PC-3 (cell line): ENCODE measurements around the gene ZEB2. TPM values are rescaled to one million over a fixed set of nuclear protein-coding genes. Genes with fewer than 3 reads are reported as not detected.

Experiments
- ATAC-seq: fragments of 200-7000 bp; cut with Tn5 transposase; 2 replicates; pipeline ENCODE4 v1.9.1; 2020; ENCODE audit warnings: mild to moderate bottlenecking, moderate library complexity
- BruUV-seq: library from RNA; stranded (reverse); fragments of 400-500 nt; replicated peaks from 2 replicates; lab custom pipeline; 2021; lab: Mats Ljungman, UMichigan
- CTCF ChIA-PET: fragments of 300-600 bp; sonication (Branson Sonifier 250); formaldehyde crosslinking; loops from one replicate; lab custom pipeline; 2022; ENCODE audit warnings: antibody characterized with exemption; lab: Charles Lee
- POLR2A ChIA-PET: fragments of 300-600 bp; sonication (Branson Sonifier 250); formaldehyde crosslinking; loops from one replicate; lab custom pipeline; 2022; ENCODE audit warnings: antibody characterized with exemption; ENCODE audit not compliant: unreplicated experiment; lab: Charles Lee
- DNase-seq: peaks from one replicate; pipeline ENCODE4 v3.0.0-alpha.2; 2015
- H2AFZ ChIP-seq: fragments of 300-600 bp; sonication (generic); 2 replicates; pipeline ENCODE4 v1.6.0; 2016; ENCODE audit warnings: antibody characterized with exemption, low read length
- H3F3A ChIP-seq: fragments of 300-600 bp; sonication (generic); one replicate; pipeline ENCODE4 v1.6.0; 2017; ENCODE audit warnings: antibody characterized with exemption, low read length, control low read depth, mild to moderate bottlenecking; ENCODE audit not compliant: unreplicated experiment
- H3K27ac ChIP-seq: fragments of 300-600 bp; sonication (generic); 2 replicates; pipeline ENCODE4 v1.5.1; 2016; ENCODE audit warnings: mild to moderate bottlenecking, low read length
- H3K27me3 ChIP-seq: fragments of 300-600 bp; sonication (generic); 2 replicates; pipeline ENCODE4 v1.6.1; 2016; ENCODE audit warnings: low read length, mixed read lengths
- H3K36me3 ChIP-seq: fragments of 300-600 bp; sonication (generic); 2 replicates; pipeline ENCODE4 v1.6.1; 2016; ENCODE audit warnings: low read depth, mixed run types, low read length, mixed read lengths
- H3K4me1 ChIP-seq: fragments of 300-600 bp; sonication (generic); 2 replicates; pipeline ENCODE4 v1.5.1; 2016; ENCODE audit warnings: low read length; ENCODE audit not compliant: insufficient read depth
- H3K4me2 ChIP-seq: fragments of 300-600 bp; sonication (generic); 2 replicates; pipeline ENCODE4 v1.6.0; 2016; ENCODE audit warnings: low read length
- H3K4me3 ChIP-seq: fragments of 300-600 bp; sonication (generic); 2 replicates; pipeline ENCODE4 v1.5.1; 2016; ENCODE audit warnings: mild to moderate bottlenecking, low read length, mixed read lengths
- H3K79me2 ChIP-seq: fragments of 300-600 bp; sonication (generic); 2 replicates; pipeline ENCODE4 v1.6.1; 2017; ENCODE audit warnings: low read length, mixed read lengths
- H3K9ac ChIP-seq: fragments of 300-600 bp; sonication (generic); 2 replicates; pipeline ENCODE4 v1.6.0; 2016; ENCODE audit warnings: mild to moderate bottlenecking, low read length
- H3K9me2 ChIP-seq: fragments of 300-600 bp; sonication (generic); replicated peaks from 2 replicates; pipeline ENCODE4 v1.6.1; 2016; ENCODE audit warnings: mixed run types, low read length, mixed read lengths
- H3K9me3 ChIP-seq: fragments of 300-600 bp; sonication (generic); 2 replicates; pipeline ENCODE4 v1.6.1; 2016; ENCODE audit warnings: low read length, mixed read lengths
- H4K20me1 ChIP-seq: fragments of 300-600 bp; sonication (generic); 2 replicates; pipeline ENCODE4 v1.6.1; 2016; ENCODE audit warnings: low read length, mixed read lengths
- CTCF ChIP-seq: fragments of 300-600 bp; sonication (generic); conservative IDR thresholded peaks from 2 replicates; pipeline ENCODE4 v1.5.1; 2017; ENCODE audit warnings: antibody characterized with exemption, low read depth, mild to moderate bottlenecking, low read length
- EZH2 ChIP-seq: fragments of 300-600 bp; sonication (generic); IDR thresholded peaks from one replicate; pipeline ENCODE4 v1.6.1; 2017; ENCODE audit warnings: antibody characterized with exemption, mild to moderate bottlenecking, low read length; ENCODE audit not compliant: unreplicated experiment
- EZH2phosphoT487 ChIP-seq: fragments of 300-600 bp; sonication (generic); IDR thresholded peaks from 2 replicates; pipeline ENCODE4 v1.6.1; 2018; ENCODE audit warnings: mild to moderate bottlenecking, antibody characterized with exemption, low read length, borderline replicate concordance
- intact Hi-C: fragments of 100-400 bp; cut with micrococcal nuclease; formaldehyde crosslinking; loops from 2 replicates; pipeline ENCODE4 v1.9.0; 2023
- total RNA-seq: library from RNA; depleted of rRNA; stranded (reverse); fragments of >200 nt; gene quantifications from 2 replicates; pipeline ENCODE4 v1.2.3, GENCODE V29; 2014

ZEB2 gene
- total RNA-seq, 1 experiment from 2014 or later, result 1.1 TPM

DNA sequence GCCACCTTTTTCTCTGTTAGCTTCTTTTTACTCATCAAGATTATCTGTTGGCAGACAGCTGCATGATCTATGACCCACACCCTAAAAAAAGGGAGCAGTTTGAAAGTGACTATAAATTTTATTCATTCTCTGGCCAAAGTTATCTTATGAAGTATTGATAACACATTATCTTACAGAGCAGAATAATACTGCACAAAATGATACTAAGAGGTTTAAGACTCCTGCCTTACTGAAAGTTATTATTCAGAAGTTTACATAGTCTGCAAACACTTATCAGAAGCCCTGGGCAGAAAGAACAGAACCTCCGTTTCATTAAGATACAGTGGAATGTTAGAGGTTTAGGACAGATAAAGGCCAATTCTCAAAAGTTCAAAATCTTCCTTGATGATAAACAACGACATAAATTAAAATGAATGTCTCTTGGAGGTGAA, 78.2 kb downstream of the ZEB2 start:
- Histone ChIP-seq H4K20me1 (no peaks in the 10 kb centered on the region), H3K79me2 (no peaks in the 10 kb centered on the region), H3K27me3 (no peaks in the 10 kb centered on the region), H3K27ac (no peak overlapping the region), H3K9me3 (no peaks in the 10 kb centered on the region), H3K36me3 (no peaks in the 10 kb centered on the region), H2AFZ (no peak overlapping the region), H3K9ac (no peak overlapping the region), H3K4me3 (no peak overlapping the region), H3K4me1 (peaks cover 18% of the 10 kb centered on the region), H3K9me2 (no peaks in the 10 kb centered on the region), H3K4me2 (no peak overlapping the region), H3F3A (no peaks in the 10 kb centered on the region)
- intact Hi-C loops, result no loop called here
- BruUV-seq, result no TSS peak
- DNase-seq (no peak), ATAC-seq (no peak)
- TF ChIP-seq CTCF (no peak), EZH2 (no peak), EZH2phosphoT487 (no peak)
- ChIA-PET CTCF (no interaction called here), POLR2A (no interaction called here)

DNA sequence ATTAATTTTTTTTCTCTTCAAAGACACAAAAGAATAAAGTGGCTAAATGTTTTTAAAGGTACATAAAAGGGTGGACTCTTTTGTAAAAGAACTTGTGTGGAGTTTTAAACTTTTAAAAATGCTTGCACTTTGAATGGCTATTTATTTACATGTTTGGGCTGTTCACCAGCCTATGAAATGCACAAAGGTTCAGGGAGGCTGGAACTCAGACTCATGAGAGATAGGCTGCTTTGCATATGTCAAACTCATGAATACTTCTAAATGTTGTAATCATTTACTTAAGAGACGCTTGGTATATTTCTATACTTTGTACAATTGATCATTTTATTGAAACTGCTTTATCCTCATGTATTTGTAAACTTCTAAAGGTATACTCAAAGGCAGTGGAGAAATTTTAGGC, 79.9 kb downstream of the ZEB2 start:
- no peak for DNase-seq
- no peak for TF ChIP-seq EZH2
- TF ChIP-seq EZH2phosphoT487, result no peak
- TF ChIP-seq CTCF, result no peak

DNA sequence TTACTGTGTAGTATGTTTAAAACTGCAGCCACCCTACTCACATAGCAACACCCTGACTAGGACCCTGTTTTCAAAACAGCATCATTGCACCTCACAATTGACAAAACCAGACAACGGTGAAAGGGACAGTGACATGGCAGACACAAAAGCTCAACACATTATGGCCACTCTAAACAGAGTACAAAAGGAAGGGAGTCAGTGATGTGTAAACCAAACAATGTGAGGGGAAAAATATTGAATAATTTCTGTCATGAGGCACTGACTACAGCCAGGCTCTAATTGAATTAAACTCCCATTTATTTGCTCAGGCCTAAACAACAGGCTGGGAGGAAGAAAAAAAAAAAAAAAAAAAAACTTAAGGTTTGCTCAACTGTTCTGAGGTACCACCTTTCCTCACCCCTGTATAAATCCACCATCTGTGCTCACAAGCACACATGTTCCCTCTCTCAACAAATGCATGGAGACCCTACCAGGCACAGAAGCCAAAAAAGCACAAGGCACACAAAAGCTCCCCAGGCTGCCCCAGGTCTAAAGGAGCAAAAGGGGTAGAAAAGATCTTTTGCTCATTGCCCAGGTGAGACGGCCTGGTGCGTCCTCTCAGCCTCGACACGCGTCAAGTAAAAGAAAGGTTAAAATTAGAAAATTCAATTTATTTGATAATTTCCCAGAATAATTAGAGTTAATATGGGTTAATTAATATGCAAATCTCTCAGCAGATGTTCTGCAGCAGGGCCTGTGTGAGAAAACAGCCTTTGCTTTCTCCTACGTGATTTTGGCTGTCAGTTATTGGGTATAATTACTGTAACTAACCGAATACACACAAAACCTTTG, 80.9 kb downstream of the ZEB2 start:
- CTCF ChIA-PET, result interaction anchor here (0.6 kb wide), 1 partner anchor 187 kb away, joined by 5 read pairs; no protein-coding TSS in a partner anchor

More for the DNA sequence above, 79.9 kb downstream of the ZEB2 start:
- H3K27ac ChIP-seq, result no peak overlapping the region
- no peaks in the 10 kb centered on the region for H4K20me1 ChIP-seq
- intact Hi-C loops, result loop anchor here (5.0 to 10.0 kb wide), 3 partner anchors 77 to 205 kb away; a partner anchor contains a TSS
- BruUV-seq, result no TSS peak
- no peaks in the 10 kb centered on the region for H3K9me3 ChIP-seq
- H3K9ac ChIP-seq, result no peak overlapping the region
- H3K4me1 ChIP-seq, result peaks cover 21% of the 10 kb centered on the region
- CTCF ChIA-PET, result no interaction called here
- H3K4me2 ChIP-seq, result no peak overlapping the region
- ATAC-seq, result no peak
- no peaks in the 10 kb centered on the region for H3F3A ChIP-seq
- POLR2A ChIA-PET, result no interaction called here
- no peaks in the 10 kb centered on the region for H3K27me3 ChIP-seq
- H3K36me3 ChIP-seq, result no peaks in the 10 kb centered on the region
- H2AFZ ChIP-seq, result no peak overlapping the region
- no peaks in the 10 kb centered on the region for H3K79me2 ChIP-seq
- H3K4me3 ChIP-seq, result no peak overlapping the region
- no peaks in the 10 kb centered on the region for H3K9me2 ChIP-seq

More for the DNA sequence above, 80.9 kb downstream of the ZEB2 start:
- TF ChIP-seq EZH2phosphoT487 (no peak), EZH2 (no peak), CTCF (no peak)
- Histone ChIP-seq H3K9me3 (no peaks in the 10 kb centered on the region), H3K9ac (no peak overlapping the region), H3K4me3 (no peak overlapping the region), H3K27me3 (no peaks in the 10 kb centered on the region), H4K20me1 (no peaks in the 10 kb centered on the region), H3K79me2 (no peaks in the 10 kb centered on the region), H2AFZ (no peak overlapping the region), H3K9me2 (no peaks in the 10 kb centered on the region), H3K36me3 (no peaks in the 10 kb centered on the region), H3K27ac (no peak overlapping the region), H3F3A (no peaks in the 10 kb centered on the region), H3K4me1 (peaks cover 21% of the 10 kb centered on the region), H3K4me2 (no peak overlapping the region)
- POLR2A ChIA-PET, result interaction anchor here (0.7 kb wide), 2 partner anchors 12 to 115 kb away, joined by 4 to 13 read pairs; no protein-coding TSS in a partner anchor
- no peak for ATAC-seq
- intact Hi-C loops, result loop anchor here (5.0 to 10.0 kb wide), 3 partner anchors 78 to 206 kb away; a partner anchor contains a TSS
- no peak for DNase-seq
- BruUV-seq, result no TSS peak
